ENCODE data around the gene ANKRD33B.
"Not testable (repeated sequence)": the region's sequence is repeated elsewhere in the genome, so short reads cannot be mapped to it uniquely, and the experiment has no call there.

Gene ANKRD33B

DNA sequence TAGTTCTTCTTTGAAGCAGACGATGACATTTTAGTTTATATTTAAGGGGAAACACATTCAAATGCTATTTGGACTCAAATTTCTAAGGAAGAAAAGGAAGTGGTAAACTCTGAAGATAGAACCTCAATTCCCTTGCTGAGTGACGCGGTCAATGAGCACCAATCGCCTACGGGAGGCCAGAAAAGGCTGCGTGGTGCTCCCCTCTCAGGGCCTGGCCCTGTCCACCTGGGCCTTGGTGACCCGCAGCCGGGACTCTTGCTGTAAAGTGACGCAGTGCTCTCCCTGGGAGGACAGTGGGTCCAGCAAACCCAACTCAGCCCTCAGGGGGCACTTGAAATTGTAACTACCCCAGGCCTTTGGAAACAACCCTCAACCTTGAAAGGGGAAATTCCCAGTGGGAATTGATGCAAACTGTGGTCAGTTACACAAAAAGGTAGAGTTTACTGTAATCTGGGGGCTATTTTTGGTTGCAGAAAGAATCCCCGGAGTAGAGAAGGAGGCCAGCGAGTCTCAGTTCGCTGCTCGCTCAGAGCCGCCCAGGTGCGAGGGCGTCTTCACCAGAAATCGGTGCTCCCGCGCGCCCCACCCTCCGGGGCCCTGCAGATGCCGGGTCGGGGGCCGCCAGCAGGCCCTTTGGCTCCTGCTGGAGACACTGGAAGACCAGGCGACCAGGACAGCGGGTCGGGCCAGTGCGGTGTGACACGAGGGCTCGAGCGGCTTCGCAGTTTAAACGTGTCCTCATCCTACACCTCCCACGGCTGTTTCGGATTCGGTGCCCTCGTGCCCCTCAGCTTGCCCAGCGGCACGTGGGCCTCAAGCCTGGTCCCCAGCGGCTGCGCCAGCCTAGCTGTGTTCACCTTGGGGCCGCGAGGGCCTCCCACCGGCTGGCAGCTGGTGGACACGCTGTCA lies 1.4 kb upstream of the ANKRD33B start:
- no peak for DNase-seq

DNA sequence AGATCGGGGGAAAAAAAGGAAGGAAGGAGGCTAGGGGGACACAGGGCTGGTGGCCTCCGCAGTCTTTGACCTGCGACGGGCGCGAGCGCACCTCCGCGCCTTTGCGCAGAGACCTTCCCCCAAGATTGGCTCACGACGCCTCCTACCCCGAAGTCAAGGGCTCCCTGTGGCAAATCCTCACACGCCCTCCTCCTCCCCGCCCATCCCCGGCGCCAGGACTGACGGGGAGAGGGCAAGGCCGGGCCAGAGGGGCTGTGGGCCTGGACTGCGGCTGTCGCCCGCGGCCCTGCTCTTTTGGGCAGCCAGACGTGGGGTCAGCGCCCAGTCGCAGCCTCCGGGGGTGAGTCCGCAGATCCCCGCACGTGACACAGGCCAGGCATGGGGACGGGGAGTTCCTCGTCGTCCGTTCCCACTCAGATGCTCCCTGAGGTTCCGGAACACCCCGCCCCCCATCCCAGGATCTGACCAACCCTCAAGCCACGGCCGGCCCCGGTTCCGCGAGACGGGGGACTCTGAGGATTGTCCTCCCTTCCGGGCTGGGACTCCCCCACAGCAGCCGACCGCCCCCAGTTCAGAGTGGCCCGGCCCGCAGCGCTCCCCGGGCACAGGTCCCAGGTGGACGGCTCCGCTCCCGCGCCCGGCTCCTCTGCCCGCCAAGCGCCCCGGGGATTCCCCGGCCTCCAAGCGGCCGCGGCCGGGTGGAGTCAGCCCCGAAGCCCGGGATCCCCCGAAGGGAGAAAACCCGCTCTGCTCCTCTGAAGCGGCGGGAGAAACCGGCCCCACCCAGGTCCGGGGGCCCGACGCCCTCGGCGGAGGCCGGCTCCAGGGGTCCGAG lies 543 bp upstream of the ANKRD33B start:
- peak; percentile 58 for DNase-seq

DNA sequence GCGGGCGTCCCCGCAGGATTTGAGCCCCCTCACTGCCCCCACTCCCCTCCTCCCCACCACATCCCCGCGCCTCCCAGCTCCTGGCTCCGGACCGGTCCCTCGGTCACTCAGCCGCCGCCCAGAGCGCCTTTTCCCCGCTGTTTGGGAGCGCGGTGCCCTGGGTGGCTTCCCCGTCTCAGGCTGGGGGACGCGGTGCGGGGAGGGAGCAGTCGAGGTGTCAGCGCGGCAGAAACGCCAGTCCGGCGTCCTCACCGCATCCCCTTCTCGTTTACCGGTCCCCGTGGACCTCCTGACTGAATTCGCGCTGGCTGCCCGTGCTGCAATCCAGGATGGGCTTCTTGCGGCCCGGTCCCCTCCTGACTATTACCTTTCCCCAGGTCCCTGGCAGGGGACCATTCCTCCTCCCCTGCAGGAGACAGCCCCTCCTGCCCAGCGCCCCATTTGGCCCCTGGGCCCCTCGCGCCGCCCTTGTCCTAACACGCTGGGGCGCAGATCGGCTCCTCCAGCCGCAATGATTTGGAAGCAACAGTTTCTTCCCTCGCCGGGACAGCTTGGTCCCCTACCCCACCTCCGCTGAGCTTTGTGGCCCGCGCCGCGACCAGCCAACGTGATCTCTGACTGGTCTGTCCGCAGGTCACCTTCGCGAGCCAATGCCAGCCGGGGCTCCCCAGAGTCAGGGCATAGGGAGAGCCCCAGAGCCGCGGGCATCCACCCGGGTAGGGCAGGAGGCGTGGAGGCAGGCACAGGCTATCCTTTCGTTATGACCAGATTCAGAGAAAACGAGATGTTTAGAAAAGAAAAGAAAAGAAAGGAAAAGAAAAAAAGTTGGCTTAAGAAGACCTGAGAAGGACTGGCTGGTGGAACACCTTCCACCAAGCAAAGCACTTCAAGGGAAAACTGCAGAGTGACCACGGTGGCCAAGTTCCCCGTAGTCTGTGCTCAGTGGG lies 1.2 kb downstream of the ANKRD33B start:
- no peak for DNase-seq

DNA sequence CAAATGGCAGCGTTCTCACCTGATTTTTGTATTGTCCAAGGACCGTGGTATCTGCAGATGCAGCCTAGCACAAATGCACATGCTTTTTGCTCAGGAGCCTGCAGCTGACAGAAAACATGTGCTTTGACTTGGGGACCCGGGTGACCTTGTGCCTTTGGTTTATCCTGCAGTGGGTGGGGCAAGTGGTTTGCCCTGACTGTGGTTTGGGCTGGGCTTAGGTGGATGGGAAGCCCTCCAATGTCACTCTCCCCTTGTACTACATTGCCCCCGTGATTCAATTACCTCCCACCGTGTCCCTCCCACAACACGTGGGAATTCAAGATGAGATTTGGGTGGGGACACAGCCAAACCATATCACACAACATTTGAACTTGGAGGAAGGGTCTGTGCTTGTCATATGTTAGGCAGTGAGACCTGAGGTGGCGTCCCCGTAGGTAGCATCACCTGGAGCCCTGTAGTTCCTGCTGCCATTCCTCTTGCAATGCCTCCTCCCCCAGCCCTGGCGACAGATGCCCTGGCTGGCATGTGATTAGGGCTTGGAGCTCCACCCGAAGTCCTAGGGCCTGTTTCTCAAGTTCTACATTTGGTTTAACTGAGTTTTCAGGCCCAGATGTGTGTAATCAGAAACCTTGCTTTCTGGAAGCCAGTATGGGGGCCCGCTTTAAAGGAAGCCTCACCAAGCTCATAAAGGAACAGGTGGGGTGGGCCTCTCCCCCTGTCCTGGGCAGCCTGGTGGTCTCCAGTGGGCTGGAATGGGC lies 2.1 kb downstream of the ANKRD33B start:
- DNase-seq: no peak

DNA sequence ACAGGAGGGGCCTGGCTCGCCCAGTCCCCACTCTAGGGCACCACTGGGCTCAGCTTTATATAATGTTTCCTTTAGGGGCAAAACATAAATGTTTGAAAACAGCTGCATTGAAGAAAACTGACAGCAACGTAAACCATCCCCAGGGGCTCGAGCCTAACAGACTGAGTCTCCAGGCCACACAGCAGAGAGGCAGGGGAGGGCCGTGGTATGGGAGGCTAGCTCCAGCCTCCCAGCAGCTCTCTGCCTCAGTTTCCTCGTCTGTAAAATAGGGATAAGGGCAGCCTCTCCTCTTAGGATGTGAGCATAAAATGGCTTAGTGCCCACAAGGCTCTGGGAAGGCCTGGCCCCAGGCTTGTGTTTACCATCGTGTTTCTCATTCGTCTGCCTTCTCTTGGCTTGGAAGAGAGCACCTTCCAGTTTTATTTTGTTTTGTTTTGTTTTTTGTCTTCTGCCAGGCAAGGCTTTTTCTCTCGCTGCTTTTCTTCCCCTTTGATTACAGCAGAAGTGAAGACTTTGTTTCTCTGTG lies 2.7 kb downstream of the ANKRD33B start:
- no peak for DNase-seq

DNA sequence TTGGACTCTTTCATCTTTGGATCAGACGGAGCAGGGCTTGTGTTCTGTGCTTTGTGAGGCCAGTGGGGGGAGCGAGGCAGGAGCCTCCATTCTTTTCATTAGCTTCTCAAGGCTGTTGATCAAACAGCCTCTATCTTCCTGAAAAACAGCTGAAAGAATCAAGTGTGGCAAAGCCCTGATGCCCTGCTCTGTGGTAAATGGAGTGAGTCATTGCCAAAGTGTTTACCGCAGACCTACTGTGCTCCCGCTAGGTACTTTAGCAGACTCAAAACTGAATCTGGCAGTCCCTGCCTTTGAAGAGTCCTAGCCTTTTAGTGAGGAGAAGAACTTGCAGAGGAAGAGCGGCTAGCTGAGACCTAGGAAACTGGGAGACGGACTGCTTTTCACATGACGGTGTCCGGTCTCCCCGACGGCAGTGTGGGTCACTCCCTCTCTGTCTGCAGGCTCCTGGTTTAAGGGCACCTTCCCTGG lies 3.3 kb downstream of the ANKRD33B start:
- DNase-seq: no peak

DNA sequence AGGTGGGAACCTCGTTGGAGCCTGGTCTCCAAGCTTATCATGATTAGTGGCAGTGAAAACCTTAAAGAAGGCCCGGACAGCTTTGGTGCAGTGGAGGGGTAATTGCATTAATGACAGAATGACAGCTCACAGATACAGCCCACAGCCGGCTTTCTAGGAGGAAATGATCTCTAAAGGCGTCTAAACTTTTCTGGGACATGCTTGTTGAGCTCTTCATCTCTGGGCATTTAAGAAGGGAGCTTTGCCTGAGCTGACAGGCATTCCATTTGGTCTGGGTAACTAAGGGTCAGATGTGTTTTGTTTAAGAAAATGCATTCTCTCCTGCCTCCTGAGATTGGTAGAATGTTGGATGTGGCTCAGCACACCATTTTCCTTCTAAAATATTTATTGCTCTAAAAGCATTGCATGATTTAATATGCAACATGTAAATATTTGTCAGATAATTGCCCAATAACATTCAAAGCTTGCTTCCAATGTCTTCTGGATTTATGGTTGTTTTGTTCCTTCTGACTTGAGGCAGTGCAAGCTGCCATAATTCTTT lies 4.0 kb downstream of the ANKRD33B start:
- DNase-seq: no peak

DNA sequence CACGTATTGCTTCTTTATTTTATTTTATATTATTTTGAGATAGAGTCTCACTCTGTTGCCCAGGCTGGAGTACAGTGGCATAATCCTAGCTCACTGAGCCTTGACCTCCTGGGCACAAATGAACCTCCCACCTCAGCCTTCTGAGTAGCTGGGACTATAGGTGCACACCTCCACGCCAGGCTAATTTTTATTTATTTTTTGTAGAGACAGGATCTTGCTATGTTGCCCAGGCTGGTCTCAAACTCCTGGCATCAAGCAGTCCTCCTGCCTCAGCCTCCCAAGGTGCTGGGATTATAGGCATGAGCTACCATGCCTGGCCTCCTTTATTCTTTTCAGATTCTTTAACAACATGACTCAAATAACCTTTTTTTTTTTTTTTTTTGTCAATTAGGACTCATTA lies 6.7 kb downstream of the ANKRD33B start:
- not testable (repeated sequence) for DNase-seq

DNA sequence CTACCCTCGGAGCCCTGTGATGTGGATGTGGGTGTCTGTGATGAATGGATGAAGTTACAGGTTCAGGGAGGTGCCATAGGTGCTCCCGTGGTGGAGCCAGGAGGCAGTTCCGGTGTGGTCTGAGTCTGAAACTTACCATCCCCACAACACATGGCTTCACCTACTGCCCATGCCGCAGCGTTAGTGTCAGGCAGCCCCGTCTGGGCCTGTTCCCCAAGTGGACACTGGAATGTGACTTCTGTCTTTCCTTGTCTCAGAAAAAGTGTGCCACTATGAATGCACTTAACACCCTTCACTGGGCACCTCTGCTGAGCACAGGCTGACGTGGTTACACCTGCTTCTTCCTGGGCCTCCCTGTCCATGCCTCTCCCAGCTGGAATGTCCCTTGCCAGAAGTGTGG lies 8.6 kb downstream of the ANKRD33B start:
- no peak for DNase-seq

DNA sequence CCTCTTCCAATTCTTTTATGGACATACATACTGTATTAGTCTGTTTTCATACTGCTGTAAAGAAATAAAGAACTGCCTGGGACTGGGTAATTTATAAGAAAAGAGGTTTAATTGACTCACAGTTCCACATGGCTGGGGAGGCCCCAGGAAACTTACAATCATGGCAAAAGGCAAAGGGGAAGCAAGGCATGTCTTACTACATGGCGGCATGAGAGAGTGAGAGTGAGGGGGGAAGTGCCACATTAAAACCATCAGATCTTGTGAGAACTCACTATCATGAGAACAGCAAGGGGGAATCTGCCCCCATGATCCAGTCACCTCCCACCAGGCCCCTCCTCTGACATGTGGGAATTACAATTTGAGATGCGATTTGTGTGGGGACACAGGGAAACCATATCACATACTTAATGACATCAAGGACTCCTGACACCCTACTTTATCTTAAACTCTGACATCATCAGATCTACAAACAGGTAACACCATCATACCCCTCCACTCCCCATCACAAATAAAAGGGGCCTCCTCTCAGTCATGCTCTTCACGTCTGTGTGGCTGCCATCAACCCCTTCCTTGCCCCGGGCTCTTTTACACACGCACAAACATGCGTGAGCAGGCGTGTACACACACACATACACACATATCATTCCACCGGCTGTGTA lies 9.7 kb downstream of the ANKRD33B start:
- no peak for DNase-seq

DNA sequence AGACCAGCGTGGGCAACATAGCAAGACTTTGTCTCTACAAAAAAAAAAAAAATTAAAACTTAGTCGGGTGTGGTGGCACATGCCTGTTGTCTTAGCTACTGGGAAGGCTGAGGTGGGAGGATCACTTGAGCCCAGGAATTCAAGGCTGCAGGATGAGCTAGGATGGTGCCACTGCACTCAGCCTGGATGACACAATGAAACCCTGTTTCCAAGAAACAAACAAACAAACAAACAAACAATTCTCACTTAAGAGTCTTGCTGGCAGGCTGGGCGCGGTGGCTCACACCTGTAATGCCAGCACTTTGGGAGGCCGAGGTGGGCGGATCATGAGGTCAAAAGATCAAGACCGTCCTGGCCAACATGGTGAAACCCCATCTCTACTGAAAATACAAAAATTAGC lies 11.0 kb downstream of the ANKRD33B start:
- DNase-seq: not testable (repeated sequence)

DNA sequence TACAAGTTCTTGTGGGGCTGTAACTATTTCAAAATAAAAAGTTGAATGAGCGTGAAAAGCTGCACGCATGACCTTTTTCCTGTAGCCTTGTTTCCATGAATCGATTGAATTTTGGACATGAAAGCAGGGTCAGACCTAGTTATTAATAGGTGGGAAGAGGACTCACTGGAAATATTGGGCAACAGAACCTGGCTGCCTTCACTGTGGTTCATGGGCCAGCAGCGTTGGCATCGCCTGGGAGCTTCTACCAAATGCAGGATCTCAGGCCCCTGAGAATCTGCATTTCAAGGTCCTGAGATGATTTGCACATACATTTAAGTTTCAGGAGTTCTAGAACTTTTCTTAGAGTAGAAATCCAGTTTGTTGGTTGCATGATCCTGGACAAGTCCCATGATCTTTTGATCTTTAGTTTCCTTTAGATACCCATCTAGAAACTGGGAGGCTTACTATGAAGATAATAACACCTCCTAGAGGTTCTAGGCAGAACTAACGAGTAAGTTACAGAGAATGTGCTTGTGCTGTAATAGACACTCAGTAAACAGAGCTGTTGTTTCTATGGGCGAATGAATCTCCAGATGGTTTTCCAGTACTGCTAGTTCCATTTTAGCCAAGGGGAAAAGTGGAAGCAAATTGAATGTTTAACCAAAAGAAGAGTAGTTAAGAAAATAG lies 12.4 kb downstream of the ANKRD33B start:
- DNase-seq: no peak

DNA sequence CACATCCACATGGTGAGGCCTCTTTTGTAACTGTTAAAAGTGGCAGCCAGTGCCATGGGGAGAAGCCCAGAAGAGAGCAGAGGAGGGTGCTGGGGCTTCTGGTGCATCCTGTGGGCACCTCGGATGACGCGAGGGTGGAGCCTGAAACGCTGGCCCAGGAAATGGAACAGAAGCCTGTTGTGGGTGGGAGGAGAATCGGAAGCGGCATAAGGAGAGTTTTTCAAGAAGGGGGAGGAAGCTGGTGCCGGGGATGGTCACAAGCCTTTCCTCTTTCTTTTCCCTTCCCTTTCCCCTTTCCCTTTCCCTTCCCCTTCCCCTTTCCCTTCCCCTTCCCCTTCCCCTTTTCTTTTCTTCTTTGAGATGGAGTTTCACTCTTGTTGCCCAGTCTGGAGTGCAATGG lies 12.9 kb downstream of the ANKRD33B start:
- DNase-seq: no peak

DNA sequence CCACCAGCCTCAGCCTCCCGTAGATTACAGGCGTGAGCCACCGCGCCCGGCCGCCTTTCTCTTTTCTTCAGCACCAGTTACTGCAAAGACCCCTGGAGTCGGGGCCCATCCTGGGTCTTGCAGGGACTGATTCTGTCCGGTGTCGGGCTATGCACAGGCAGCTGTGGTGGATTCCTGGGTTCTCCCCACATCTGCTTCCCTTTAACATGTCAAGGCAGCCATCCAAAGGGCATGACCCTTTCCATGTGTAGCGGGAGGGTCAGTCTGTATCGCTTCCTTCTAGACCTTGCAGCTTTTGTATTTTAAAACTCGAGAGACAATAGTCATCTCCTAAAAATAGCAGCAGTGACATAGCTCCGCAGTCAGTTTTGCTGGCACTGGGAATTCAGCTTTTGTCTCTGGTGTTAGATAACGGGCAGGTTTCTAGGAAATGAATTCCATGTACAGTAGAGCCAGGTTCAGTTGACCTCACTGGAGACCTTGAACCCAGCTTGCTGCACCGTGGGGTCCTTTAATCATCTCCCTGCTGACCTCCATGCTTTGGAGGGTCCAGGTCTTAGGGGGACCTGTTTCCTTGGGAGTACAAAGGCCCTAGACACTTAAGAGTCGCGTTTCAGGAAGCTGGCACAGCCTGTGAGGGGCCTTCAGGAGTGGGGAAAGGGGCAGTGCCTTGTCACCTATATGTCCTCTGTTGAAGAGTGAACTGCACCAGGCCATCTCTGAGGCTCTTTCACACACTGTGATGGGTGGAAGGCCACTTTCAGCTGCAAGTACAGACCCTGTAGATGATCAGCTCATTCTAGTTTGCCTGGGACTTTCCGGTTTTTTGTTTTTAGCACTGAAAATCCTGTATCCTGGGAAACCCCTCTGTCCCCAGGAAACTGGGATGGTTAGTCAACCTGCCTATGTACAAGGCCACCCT lies 13.8 kb downstream of the ANKRD33B start:
- no peak for DNase-seq

DNA sequence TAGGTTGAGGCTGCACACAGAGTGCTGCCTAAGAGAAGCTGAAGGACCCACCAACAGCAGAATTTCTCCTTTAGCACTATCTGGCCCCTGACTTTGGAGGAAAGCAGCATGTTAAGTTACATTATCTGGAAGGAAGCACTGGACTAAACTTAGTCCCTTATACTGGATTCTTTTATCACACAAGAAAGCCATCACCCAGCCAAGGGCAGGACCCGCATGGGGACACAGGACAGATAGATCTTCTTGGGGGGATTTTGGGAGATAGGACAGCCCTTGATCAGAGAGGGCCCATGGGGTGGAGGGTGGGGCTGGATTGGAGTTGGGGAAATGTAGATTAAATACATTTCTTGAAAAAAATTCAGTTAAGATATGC lies 14.4 kb downstream of the ANKRD33B start:
- DNase-seq: no peak

DNA sequence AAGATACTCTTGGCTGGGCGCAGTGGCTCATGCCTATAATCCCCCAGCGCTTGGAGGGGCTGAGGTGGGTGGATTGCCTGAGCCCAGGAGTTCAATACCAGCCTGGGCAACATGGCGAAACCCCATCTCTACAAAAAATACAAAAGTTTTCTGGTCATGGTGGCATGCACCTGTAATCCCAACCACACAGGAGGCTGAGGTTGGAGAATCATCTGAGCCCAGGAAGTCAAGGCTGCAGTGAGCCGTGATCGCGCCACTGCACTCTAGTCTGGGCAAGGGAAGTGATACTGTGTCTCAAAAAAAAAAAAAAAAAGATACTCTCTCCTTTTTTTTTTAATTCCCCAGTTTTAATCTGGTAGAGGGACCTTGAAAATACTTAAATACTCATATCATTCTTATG lies 15.0 kb downstream of the ANKRD33B start:
- no peak for DNase-seq

DNA sequence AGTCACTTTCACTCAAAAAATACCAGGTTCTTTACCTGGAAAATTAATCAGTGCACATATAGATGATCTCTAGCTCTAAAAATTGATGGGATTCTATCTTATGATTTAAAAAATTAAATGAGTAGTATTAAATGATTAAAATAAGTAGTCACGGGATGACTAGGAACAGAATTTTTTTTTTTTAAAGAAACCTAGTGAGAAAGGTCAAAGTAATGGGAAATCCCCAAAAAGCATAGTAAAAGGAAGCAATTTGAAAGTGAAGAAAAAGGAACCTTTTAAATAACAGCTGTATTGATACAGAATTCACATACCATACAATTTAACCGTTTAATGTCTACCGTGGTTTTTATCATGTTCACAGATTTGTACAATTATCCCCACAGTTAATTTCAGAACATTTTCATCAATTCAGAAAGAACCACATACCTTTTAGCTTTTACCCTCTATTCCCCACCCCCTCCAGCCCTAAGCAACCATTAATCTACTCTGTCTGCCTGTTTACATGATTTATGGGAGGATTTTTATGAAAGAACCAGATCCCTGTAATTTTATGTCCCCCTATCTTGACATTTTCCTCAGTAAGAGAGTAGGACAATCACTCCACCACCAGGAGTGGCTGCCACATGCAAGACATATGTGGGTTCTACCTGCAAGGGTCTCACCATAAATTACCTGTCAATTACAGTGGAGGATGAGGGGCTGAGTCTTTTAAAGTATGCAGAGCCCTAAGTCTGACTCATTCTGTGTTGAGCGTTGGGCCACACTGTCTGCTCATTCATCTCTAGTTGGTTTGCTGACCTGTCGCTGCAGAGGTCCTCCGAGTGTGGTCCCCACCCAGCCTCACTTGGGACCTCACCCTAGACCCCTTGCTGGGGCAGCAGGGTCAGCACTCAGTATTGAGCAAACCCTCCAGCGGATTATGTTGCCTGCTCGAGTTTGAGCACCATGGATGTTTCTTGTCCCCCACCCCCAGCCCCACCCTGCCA lies 16.0 kb downstream of the ANKRD33B start:
- DNase-seq: no peak

Measured in activated CD4-positive, alpha-beta T cell treated with anti-CD3 and anti-CD28 coated beads for 48 hours (primary cell).